ENCODE results near the gene TPSD1.
"Not testable (repeated sequence)": the region's sequence is repeated elsewhere in the genome, so short reads cannot be mapped to it uniquely, and the experiment has no call there.

The TPSD1 gene

DNA sequence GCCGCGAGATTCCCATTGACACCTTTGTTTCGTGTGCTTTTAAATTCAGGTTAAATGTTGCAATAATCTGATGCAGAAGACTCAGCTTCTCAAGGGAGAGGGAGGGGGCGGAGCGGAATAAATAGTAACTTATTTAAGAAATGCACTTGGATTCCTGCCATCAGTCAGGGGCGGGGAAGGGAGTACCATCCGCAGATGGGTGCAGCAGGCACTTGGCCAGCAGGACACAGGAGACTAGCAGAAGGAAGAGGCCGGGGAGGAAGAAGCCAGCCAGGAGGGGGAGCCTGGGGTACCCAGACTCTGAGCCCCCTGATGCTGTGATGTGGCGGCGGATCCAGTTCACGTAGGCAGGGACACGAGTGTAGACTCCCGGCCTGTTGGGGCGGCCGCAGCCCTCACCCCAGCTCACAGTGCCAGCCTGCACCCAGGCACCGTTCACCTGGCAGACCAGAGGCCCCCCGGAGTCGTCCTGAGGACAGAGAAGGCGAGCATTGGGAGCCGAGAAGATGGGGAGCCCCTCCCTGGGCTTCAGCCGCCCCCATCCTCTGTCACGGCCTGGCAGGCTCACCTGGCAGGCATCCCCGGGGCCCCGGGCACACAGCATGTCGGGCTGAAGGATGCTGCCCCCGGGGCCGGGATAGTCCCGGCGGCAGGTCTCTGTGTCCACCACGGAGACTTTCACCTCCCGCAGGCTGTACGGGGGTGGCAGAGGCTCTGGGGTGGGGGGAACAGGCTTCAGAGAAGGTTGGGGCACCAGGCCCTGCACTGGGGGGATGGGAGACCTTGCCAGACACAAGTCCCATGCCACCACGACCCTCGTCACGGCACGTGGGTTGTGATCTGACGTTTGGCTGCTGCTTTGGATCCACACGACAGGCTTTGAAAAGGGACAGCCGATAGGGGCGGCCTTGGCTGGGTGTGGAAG, 34.0 kb upstream of the TPSD1 start:
- no peak for DNase-seq

DNA sequence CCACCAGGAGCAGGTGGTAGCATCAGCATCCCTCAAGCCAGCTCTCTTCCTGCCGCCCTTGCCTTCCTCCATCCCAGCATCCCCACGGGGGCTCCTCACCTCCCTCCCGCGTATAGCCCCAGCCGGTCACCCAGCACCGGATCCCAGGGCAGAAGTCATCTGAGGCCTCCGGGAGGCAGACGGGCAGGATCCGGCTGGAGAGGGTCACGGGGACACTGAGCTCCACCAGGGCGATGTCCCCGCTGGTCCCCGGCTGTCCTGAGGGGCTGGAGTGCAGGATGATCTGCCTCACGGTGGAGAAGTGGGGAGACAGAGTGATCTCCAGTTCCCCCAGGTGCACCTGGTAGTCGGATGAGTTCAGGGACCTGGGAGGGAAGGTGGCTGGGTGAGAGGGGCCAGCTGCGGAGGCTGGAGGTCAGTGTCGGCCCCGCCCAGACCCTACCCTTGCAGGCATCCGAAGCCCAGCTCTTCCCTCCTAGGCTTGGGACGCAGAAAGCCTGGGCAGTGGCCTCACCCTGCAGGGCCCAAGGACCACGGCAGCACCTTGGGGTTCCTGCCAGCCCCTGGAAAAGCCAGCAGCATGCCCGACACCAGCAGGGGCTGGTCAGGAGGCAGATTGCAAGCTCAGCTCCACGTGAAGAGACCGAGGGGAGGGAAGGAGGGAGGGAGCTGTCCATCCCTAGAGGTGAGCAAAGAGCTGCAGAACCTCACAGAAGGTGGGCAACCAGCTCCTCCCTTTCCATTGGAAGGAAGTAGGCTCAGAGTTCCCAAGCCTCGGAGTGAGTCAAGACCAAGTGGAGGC, 33.1 kb upstream of the TPSD1 start:
- DNase-seq = no peak

DNA sequence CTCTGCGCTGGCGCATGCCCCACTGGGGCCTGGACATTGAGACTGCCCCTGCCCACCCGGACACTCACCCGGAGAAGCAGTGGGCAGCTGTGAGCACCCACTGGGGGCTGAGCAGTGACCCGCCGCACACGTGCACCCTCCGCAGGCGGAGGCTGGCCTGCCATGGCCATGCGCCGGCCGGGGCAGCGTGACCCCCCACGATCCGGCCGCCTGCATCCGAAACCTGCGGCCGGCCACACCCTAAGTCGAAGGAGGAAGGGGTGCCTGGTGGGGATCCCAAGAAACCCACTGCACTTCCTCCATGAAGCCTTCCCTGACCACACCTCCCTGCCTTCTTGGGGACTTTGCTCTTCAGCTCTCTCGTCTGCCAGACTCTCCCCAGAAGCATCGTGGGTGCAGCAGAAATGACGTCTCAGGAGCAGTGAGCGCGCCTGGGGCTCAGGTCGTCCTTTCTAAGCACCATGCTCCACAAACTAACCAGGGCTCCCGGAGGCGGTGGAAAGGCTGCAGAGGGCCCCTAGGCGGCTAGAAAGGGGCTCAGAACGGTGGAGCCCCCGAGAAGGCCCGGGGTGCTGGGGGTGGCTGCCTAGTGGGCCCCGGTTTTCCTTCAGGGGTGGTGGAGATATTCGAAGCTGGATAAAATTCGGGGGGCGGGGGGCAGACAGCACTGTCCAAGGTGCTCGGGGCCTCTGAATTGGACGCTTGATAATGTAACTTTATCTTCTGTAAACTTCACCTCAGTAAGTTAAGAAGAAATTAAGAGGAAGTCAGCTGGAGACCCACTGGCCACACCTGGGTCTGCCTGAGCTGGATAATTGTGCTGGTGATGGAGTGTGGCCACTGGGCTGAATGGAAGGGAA, 32.3 kb upstream of the TPSD1 start:
- no peak for DNase-seq

DNA sequence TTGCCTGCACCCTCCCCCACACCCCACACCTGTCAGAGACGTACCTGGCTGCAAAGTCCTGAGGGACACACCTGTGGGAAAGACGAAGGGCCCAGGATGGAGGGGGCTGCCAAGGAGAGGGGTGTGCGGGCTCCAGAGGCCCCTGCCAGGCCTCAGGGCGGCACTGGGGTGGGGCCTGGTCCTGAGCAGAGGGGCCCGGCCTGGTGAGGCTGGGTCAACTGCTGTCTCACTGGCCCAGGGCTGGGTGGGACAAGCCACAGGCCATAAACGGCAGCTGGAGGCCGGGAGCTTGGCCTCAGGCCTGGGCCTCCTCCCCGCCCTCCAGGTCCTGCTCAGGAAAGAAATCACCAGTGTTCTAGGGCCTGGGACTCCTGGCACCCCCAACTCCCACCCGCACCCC, 31.3 kb upstream of the TPSD1 start:
- DNase-seq = no peak

DNA sequence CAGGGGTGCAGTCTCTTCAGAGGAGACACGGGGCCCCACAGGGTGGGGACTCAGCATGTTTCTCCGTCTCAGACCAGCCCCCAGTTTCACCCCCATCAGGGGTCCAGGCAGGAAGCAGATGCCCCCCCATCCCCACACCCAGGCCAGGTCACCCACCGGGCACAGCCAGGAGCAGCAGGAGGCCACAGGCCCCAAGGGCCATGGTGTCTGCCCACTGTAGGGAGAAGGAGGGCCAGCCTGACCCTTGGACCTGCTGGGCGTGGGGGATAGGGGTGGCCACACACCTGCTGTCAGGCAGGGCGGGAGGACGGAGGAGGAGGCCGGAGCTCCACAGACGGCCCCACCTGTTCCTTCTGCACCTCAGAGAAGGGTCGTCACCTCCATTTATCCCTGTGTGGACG, 30.8 kb upstream of the TPSD1 start, which contains the start of gene TPSG1:
Gene TPSG1 (minus strand): TSS at position 218 of the 401 bp plus-strand sequence. CDS start 16 bp downstream, at position 202.
- no peak for DNase-seq

DNA sequence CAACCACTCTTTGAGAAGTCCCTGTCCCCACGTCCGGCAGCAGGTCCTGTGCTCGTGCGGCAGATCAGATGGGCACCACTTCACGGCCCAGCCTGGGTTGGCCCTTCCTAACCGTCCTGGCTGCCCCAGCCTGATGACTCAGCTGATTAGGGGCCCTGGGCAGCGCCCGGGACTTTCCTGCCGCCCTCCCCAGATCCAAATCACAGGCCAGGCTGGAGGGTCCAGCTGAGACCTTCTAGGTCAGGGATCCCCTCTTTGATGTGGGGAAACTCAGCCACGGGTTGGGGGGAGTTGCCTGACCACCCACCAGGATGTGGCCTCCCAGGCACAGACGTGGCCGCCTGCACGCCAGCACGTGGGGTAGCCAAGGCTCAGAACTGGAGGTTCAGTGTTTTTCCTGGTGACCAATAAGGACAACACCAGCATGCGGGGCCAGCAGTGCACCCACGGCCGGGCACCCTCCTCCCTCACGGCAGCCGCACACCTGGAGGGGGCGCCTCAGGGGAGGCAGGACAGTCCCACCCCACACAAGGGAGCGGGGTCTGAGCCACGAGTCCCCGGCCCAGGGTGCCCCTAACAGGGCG, 30.0 kb upstream of the TPSD1 start:
- DNase-seq = not testable (repeated sequence)

DNA sequence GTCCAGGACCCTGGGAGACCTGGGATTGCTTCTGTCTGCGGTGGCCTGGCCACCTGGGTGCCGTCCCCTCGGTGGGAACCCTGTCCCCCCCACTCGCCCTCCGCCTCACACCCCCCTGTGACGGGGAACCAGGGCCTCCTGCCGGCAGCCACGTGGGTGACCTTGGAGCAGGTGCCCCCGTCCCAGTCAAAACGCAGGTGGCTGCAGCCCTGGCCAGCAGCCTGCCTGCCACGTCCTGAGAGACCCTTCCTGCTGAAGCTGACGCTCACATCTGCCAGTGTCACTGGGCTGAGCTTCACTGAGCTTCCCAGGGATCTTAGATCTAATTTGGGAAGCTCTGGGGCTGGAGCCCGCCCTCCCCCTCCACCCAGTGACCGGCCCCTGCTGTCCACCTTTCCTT, 29.2 kb upstream of the TPSD1 start:
- not testable (repeated sequence) for DNase-seq

DNA sequence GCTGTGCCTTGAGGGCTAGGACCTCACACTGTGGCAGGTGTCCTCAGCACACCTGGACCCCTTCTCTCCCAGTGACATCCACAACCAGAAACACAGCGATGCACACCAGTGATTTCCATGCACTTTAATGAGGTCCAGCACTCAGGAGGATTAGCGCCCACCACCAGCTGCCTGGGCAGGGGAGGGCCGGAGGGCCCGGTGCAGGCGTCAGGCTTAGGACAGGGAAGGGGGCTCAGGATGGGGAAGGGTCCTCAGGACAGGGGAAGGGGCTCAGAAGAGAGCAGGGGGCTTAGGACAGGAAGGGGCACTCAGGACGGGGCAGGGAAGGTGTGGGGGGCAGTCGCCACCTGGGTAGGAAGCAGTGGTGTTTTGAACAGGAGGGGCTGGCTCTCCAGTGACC, 27.6 kb upstream of the TPSD1 start:
- not testable (repeated sequence) for DNase-seq

DNA sequence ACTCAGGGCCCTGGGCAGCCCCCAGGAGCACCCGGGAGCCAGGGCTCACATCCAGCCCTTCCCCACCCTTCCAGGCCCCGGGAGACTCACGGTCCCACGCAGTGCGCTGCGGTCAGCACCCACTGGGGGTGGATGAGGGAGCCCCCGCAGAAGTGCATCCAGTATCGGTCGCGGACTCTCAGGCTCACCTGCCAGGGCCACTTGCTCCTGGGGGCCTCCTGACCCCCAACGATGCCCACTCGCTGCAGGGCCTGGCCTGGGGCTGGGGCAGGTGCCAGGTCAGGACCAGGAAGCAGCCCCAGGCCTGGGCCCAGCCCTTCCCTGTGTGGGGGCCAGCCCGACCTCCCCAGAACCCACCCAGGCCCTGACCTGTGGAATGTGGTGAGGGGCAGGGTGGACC, 26.4 kb upstream of the TPSD1 start:
- not testable (repeated sequence) for DNase-seq

DNA sequence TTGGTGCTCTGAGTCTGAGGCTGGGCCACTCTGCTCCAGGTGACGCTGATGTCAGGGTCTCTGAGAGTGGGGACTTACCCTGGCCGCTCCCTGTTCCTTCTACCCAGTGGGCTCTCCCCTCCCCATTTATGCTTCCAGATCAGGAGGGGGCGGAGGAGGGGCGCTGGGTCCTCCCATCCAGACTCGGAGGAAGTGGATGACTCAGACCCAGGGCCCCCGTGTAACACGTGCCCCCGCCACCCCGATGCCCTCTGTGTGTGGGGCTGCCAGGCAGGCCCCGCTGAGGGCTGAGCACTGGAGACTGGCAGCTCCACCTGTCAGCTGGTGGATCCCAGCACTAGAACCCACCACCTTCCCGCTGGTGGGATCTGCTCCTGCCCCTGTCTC, 25.8 kb upstream of the TPSD1 start, which contains the start of gene TPSB2:
Gene TPSB2 (minus strand): TSS at position 101 of the 387 bp plus-strand sequence. CDS start 233 bp downstream, outside the sequence.
- not testable (repeated sequence) for DNase-seq

DNA sequence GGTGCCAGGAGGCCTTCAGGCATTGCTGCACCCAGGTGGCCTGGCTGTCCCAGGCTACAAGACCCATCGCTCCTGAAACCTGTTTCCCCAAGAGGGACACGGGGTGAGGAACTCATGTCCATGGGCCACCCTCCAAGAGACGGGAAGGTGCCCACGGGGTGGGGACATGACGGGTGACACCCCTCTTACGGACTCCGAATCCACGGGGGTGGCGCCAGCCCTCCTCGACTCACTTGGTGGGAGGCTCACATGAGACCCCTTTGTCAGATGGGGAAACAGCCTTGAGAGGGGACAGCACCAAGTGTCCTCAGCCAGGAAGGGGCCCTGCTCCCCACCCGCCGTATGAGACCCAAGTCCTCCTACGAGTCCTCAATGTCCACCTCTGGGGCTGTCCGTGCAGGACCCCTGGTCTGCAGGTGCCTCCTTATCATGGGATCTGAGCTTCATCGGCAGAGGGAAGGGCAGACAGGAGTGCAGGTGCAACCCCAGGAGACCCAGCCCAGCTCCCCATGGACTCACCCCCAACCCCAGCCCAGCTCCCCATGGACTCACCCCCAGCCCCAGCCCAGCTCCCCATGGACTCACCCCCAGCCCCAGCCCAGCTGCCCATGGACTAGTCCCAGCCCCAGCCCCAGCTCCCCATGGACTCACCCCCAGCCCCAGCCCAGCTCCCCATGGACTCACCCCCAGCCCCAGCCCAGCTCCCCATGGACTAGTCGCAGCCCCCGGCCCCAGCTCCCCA, 25.2 kb upstream of the TPSD1 start:
- DNase-seq = not testable (repeated sequence)

DNA sequence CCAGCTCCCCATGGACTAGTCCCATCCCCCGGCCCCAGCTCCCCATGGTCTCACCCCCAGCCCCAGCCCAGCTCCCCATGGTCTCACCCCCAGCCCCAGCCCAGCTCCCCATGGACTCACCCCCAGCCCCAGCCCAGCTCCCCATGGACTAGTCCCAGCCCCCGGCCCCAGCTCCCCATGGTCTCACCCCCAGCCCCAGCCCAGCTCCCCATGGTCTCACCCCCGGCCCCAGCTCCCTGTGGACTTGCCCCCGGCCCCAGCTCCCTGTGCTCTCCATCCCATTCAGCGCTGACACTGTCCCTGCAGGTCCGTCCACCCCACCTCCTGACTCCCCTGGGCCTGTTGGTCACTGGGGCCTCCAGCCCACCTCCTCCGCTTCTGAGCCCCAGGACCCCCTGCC, 24.6 kb upstream of the TPSD1 start:
- not testable (repeated sequence) for DNase-seq

DNA sequence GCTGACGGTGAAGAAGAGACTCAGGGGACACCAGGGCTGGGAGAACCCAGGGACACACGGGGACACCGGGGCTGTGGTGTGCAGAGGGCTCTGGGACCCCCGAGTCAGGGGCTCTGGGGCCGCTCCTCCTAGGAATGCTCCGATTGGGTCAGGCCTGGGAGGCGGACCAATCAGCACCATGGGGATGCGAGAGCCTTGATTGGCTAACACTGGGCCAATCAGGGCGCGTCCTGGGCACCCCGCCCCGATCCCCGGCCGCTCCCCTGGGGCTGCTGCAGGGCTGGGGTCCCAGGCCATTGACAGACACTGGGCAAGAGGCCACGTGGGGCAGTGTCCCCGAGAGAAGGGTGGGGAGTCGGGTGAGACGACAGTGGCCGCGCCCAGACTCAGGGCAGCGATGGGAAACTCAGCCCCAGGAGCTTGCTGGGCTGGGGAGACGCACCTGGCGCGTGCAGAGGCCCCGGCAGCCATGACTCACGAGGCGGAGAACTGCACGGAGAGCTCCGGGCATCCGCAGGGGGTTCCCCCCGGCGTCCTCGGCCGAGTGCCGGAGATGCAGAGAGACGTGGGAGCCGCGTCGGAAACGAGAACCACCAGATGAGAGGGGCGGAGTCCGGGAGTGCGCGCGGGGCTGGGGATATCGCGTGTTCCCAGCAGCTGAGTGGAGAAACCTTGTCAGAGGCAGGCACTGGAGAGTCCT, 23.7 kb upstream of the TPSD1 start:
- DNase-seq = not testable (repeated sequence)

DNA sequence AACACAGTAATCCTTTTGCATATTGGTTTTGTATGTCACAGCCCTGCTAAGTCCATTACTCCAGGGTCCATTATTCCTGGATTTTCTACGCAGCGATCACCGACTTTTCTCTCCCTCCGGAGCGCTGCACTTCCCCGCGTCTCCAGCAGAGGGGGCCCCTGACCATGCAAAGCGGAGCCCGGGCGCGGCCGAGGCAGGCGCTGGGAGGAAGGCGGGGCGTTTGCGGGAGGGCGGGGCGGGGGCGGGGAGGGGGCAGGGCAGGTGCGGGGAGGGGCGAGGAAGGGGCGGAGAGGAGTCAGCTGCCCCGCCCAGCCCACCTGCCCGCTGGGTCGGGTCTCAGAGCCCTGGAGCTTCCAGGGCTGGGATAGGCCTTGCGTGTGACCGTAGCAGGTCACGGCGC, 19.2 kb upstream of the TPSD1 start:
- DNase-seq = not testable (repeated sequence)

DNA sequence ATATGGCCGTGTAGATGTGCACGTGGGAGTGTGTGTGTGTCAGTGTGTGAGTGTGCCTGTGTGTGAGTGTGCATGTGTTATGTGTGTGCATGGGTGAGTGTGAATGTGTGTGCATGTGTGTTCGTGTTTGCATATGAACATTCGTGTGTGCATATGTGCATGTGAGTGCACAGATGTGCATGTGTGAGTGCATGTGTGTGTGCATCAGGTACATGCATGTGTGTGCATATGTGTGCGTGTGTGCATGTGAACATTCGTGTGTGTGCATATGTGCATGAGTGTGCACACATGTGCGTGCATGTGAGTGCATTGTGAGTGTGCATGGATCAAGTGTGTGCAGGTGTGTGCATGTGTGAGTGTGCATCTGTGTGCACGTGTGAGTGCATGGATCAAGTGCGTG, 17.9 kb upstream of the TPSD1 start:
- DNase-seq = no peak

DNA sequence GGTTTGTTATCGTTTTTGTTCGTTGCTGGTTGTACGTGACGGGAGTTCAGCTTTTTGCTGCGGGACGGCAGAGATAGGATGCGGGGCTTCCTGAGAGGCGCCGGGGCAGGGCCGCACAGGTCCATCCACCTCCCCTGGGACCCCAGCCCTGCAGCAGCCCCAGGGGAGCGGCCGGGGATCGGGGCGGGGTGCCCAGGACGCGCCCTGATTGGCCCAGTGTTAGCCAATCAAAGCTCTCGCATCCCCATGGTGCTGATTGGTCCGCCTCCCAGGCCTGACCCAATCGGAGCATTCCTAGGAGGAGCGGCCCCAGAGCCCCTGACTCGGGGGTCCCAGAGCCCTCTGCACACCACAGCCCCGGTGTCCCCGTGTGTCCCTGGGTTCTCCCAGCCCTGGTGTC, 17.0 kb upstream of the TPSD1 start:
- not testable (repeated sequence) for DNase-seq

DNA sequence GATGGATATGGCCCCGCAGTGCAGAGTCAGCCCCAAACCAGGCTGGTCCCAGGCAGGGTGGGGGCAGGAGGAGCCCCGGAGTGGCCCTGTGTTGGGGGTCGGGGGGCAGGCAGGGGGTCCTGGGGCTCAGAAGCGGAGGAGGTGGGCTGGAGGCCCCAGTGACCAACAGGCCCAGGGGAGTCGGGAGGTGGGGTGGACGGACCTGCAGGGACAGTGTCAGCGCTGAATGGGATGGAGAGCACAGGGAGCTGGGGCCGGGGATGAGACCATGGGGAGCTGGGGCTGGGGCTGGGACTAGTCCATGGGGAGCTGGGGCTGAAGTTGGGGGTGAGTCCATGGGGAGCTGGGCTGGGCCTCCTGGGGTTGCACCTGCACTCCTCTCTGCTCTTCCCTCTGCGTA, 16.3 kb upstream of the TPSD1 start:
- not testable (repeated sequence) for DNase-seq

DNA sequence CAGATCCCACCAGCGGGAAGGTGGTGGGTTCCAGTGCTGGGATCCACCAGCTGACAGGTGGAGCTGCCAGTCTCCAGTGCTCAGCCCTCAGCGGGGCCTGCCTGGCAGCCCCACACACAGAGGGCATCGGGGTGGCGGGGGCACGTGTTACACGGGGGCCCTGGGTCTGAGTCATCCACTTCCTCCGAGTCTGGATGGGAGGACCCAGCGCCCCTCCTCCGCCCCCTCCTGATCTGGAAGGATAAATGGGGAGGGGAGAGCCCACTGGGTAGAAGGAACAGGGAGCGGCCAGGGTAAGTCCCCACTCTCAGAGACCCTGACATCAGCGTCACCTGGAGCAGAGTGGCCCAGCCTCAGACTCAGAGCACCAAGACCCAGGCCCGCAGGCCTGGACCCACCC, 15.4 kb upstream of the TPSD1 start, which contains the start of gene TPSAB1:
Gene TPSAB1 (plus strand): TSS at position 270 of the 400 bp plus-strand sequence. CDS start 234 bp downstream, outside the sequence.
- not testable (repeated sequence) for DNase-seq

DNA sequence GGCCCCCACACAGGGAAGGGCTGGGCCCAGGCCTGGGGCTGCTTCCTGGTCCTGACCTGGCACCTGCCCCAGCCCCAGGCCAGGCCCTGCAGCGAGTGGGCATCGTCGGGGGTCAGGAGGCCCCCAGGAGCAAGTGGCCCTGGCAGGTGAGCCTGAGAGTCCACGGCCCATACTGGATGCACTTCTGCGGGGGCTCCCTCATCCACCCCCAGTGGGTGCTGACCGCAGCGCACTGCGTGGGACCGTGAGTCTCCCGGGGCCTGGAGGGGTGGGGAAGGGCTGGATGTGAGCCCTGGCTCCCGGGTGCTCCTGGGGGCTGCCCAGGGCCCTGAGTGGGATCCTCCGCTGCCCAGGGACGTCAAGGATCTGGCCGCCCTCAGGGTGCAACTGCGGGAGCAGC, 14.8 kb upstream of the TPSD1 start:
- not testable (repeated sequence) for DNase-seq

DNA sequence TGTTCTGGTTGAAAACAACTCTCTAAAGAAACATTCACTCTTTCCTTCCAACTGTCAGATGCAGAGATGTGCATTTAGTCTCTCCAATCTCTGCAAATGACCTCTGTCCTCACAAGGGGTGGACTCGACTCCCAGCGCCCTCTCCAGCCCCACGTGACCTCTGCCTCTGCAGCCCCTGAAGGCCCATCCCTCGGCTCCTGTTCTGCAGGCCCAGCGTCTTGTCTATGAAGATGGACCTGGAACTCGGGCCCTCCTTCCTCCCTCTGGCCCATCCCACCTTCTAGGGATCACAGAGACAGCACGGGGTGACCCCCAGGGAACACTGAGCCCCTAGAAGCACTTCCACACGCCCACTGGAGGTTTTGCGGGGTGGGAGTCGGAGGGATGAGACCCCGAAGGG, 12.5 kb upstream of the TPSD1 start:
- not testable (repeated sequence) for DNase-seq
